Esophagus (tissue), 2 donors: ENCODE results near the gene PRKAR1B. TPM values are rescaled to one million over a fixed set of nuclear protein-coding genes. Genes with fewer than 3 reads are reported as not detected.

ENCODE experiments used
- H3K27ac ChIP-seq, 2 donors: one replicate each; pipeline ENCODE4 v1.5.1; 2013; ENCODE audit warnings: low read depth in 2 of 2, mild to moderate bottlenecking in 2 of 2, inconsistent platforms in 1 of 2, low read length in 1 of 2, moderate library complexity in 1 of 2
- H3K27me3 ChIP-seq, 2 donors: one replicate each; pipeline ENCODE4 v1.6.1; 2013; ENCODE audit warnings: low read length in 2 of 2, control low read depth in 1 of 2, mild to moderate bottlenecking in 1 of 2; ENCODE audit not compliant: insufficient read depth in 2 of 2, control insufficient read depth in 1 of 2
- H3K36me3 ChIP-seq, 2 donors: one replicate each; pipeline ENCODE4 v1.6.1; 2013; ENCODE audit warnings: low read length in 1 of 2; ENCODE audit not compliant: control insufficient read depth in 2 of 2, insufficient read depth in 2 of 2
- H3K4me1 ChIP-seq, 2 donors: one replicate each; pipeline ENCODE4 v1.6.1; 2013; ENCODE audit warnings: low read length in 1 of 2; ENCODE audit not compliant: control insufficient read depth in 2 of 2, insufficient read depth in 2 of 2
- H3K4me3 ChIP-seq, 2 donors: one replicate each; pipeline ENCODE4 v1.5.1; 2013; ENCODE audit warnings: low read length in 2 of 2, mild to moderate bottlenecking in 2 of 2, low read depth in 1 of 2, moderate library complexity in 1 of 2
- H3K9me3 ChIP-seq, 2 donors: one replicate each; pipeline ENCODE4 v1.6.1; 2013; ENCODE audit warnings: mild to moderate bottlenecking in 2 of 2, low read depth in 1 of 2, low read length in 1 of 2, moderate library complexity in 1 of 2; ENCODE audit not compliant: control insufficient read depth in 2 of 2, insufficient read depth in 1 of 2
- WGBS, 2 donors: extraction: QIAGEN DNeasy Blood & Tissue Kit; methylation state at CpG; one replicate each; pipeline ENCODE4 v1.1.7; 2013; 5-methylcytosine and 5-hydroxymethylcytosine counted together
- polyA plus RNA-seq, 2 donors: library from polyadenylated mRNA; stranded (reverse); fragments of 200-250 nt; gene quantifications; one replicate each; pipeline ENCODE4 v1.2.3, GENCODE V29; 2013
- donor health status: healthy with polysubstance abuse.
- donor health status: Bipolar disorder and iron deficiency.

The PRKAR1B gene
- polyA plus RNA-seq, 2 donors, result 10.4 to 10.9 TPM

GRCh38 chr7:519484-520390 is 207.3 kb downstream of the PRKAR1B start, which contains the start of gene PDGFA:
PDGFA (minus strand) TSS chr7:519846; CDS start chr7:519001, 845 bp downstream.
- Histone ChIP-seq H3K4me3 (peak within 1 kb of the TSS; percentile 58 to 69), H3K9me3 (peaks cover 0 to 3% of the 10 kb centered on the region in 2 donors), H3K4me1 (peaks cover 6 to 12% of the 10 kb centered on the region in 2 donors), H3K27me3 (no peaks in the 10 kb centered on the region), H3K36me3 (no peaks in the 10 kb centered on the region), H3K27ac (peak within 1 kb of the TSS; percentile 86 to 90)
- WGBS, 2 donors, result 1% methylated on average over 36 to 129 of the region's 132 CpGs

GRCh38 chr7:518630-519483 is 208.2 kb downstream of the PRKAR1B start:
- peak overlapping the region; percentile 86 to 90 for H3K27ac ChIP-seq
- no peaks in the 10 kb centered on the region for H3K27me3 ChIP-seq
- H3K9me3 ChIP-seq, result peaks cover 0 to 3% of the 10 kb centered on the region in 2 donors
- 1% methylated on average over 57 to 93 of the region's 93 CpGs for WGBS, 2 donors
- peaks cover 6 to 12% of the 10 kb centered on the region in 2 donors for H3K4me1 ChIP-seq
- H3K36me3 ChIP-seq, result no peaks in the 10 kb centered on the region
- H3K4me3 ChIP-seq, result peak overlapping the region; percentile 58 to 69

DNA sequence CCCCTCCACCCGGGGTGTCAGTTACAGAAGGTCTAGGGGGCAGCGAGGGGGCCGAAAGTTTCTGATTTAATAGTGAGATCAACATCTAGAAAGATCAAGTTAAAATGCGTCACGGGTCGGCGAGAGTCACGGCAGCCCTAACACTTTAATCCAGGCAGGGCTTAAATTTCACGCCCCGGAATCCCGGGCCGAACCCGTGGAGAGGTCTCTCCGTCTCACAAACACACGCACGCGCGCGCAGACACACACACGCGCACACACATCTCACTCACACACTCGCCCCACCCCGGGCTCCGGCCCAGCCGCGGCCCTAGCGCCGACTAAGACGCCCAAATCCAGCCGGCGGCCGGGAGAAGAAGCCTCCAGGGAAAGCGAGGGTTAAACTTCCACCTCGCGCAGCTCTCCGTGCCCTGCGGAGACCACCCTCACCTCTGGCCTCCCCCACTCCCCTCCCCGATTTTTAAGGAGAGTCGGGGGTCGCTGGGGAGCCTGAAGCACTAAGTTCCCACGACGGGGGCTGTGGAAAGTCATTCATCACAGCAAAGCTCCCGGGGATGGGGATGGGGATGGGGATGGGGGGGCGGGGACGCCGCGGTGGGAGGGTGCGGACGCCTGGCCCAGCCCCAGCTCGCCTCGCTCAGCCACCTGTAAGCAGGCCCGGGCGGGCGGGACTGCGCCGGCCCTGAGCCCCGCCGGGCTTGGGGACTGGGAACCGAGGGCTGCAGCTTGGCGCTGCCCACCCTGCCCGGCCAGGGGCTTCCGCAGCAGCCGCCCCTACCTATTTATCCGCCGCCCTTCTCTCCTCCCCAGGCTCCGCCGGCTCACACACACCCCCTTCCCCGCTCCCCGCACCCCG is 209.1 kb downstream of the PRKAR1B start:
- peaks cover 6 to 13% of the 10 kb centered on the region in 2 donors for H3K4me1 ChIP-seq
- H3K27ac ChIP-seq, result peak overlapping the region; percentile 86 to 90
- no peaks in the 10 kb centered on the region for H3K27me3 ChIP-seq
- H3K36me3 ChIP-seq, result no peaks in the 10 kb centered on the region
- H3K9me3 ChIP-seq, result no peaks in the 10 kb centered on the region
- peak overlapping the region; percentile 58 to 69 for H3K4me3 ChIP-seq
- WGBS, 2 donors, result 1% methylated on average over 54 to 70 of the region's 70 CpGs

DNA sequence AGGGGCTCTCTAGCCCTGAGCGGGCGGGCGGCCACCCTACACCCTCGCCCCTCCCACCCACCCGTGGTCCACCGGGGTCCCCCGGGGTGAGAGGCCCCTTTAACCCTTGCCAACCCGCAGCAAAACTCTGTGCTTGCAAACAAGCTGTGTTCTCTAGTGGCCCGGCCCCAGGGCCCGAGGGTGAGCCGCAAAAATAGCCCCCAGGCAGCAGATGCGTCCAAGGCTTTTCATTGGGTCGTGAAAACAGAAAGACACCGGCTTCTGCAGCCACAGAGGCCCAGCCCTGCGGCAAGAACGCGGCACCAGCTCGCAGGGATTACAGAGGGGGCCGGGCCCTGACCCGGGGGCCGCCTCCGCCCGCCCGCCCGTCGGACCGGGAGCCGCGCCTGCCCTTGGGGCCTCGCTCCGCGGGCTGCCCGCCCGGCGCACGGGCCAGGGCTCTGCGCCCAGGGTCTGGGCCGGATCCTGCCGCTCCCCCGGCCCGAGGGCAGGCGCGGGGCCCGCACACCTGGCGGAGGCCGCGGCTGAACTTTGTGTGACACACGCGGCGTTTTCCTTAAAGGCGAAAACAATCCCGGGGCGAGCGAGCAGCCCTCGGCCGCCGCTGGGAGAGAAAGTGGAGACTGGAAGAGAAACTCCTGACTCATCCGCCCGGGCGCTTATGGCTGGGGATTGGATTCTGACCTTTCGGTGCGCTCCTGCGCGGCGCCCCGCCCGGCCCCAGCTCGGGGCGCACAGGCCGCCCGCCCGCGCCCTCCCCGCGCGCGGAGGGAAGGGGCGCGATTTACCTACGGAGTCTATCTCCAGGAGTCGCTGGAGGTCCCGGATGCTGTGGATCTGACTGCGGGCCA is 210.2 kb downstream of the PRKAR1B start:
- Histone ChIP-seq H3K4me1 (peaks cover 6 to 21% of the 10 kb centered on the region in 2 donors), H3K4me3 (peak overlapping the region; percentile 58 to 69), H3K27me3 (no peaks in the 10 kb centered on the region), H3K36me3 (no peaks in the 10 kb centered on the region), H3K9me3 (no peaks in the 10 kb centered on the region), H3K27ac (peak overlapping the region; percentile 86 to 90)
- WGBS, 2 donors, result 2 to 3% methylated on average over 76 to 83 of the region's 83 CpGs

DNA sequence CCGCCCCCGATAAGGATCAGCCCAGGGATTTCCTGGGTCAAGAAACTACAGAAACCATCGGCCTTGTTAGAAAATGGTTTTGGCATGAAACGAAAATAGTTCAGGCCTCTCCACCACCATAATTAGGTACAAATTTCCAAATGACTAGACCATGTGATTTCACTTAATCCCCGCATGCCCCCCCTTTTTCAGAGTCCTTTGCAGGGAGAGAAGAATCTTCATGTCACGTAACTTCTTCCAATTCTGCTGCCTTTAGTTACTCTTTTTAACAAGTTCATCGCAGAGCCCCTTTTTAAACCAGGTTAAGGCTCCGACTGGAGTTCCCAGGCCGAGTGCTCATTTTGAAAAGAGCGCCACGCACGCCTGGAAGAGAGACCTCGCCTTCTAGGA is 210.9 kb downstream of the PRKAR1B start:
- H3K4me3 ChIP-seq, result peak overlapping the region in 1 of 2 donors; percentile 58
- 25 to 28% methylated on average over 13 of the region's 13 CpGs for WGBS, 2 donors
- H3K27me3 ChIP-seq, result no peaks in the 10 kb centered on the region
- peaks cover 0 to 2% of the 10 kb centered on the region in 2 donors for H3K36me3 ChIP-seq
- peaks cover 6 to 23% of the 10 kb centered on the region in 2 donors for H3K4me1 ChIP-seq
- peak overlapping the region; percentile 23 to 90 for H3K27ac ChIP-seq
- no peaks in the 10 kb centered on the region for H3K9me3 ChIP-seq

DNA sequence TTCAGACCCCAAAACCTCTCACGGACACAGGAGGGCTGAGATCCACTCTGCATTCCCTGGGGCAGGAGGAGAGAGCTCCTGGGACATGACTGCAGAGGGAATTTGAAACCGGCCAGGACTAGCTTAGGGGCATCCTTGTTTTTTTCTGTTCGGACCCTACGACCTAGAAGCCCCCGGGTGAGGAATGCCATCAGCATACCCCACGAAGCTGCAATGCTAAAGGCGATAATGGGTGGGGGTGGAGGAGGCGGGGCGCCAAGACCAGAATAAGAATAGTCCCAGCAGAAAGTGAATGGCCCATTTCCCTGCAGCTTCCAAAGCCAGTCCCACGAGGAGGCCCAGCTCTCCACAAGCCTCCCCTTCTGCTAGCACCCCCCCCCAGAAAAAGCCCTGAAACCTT is 211.5 kb downstream of the PRKAR1B start:
- 52 to 55% methylated on average over 10 of the region's 10 CpGs for WGBS, 2 donors
- H3K4me1 ChIP-seq, result peaks cover 6 to 22% of the 10 kb centered on the region in 2 donors
- H3K4me3 ChIP-seq, result no peak overlapping the region
- H3K27ac ChIP-seq, result peak overlapping the region; percentile 4 to 24
- H3K9me3 ChIP-seq, result no peaks in the 10 kb centered on the region
- H3K36me3 ChIP-seq, result peaks cover 0 to 5% of the 10 kb centered on the region in 2 donors
- no peaks in the 10 kb centered on the region for H3K27me3 ChIP-seq

DNA sequence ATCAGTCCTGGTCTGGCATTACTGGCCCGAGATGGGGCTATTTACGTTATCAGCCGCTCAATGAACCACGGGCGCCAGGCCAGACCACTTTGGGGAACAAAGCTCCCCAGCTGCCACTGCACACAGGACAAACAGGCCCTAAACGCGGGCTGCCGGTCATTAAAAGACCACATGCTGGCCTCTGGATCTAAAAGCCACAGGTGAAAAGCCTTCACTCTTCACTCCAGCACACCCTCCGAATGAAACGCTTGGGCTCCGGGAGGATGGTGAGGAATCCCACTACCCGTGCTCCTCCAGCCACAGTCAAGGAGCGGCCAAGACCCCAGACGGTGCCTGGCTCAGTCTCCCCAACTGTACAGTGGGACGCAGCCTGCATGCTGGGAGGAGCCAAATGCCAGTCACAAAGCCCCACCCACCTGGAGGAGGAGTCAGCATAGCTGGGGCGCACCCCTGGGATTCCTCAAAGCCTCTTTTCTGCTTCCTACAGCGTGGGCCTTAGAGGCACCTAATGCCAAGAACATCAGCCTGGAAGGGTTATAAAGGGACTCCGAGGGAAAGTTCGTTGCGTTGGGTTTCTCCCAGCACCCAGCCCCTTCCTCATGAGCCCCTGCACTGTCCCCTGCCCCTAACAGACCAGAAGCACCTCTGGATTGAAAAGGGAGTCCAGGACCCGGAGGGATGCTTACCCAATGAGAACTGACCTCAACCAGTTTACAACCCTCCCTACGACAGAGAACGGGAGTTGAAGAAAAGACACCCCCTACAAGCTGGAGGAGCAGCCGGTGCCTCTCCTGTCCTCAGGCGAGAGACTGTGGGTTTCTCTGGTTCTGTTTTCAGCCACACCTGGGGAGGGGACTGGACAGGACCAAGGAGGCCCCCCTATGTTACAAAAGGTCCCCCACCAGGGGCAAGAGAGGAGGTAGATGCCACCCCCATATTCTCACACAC is 212.2 kb downstream of the PRKAR1B start:
- Histone ChIP-seq H3K27me3 (no peaks in the 10 kb centered on the region), H3K9me3 (no peaks in the 10 kb centered on the region), H3K27ac (peak overlapping the region; percentile 24 to 26), H3K4me3 (no peak overlapping the region), H3K4me1 (peaks cover 6 to 20% of the 10 kb centered on the region in 2 donors), H3K36me3 (peaks cover 0 to 8% of the 10 kb centered on the region in 2 donors)
- 46 to 56% methylated on average over 25 of the region's 25 CpGs for WGBS, 2 donors
